Mucosa of stomach (tissue), 1 donor: ENCODE results near the gene FAH.

Source experiments
- H3K27me3 ChIP-seq: one replicate; pipeline ENCODE4 v1.7.0; 2013; ENCODE audit warnings: mild to moderate bottlenecking, low read length; ENCODE audit not compliant: control insufficient read depth, insufficient read depth
- H3K36me3 ChIP-seq: one replicate; pipeline ENCODE4 v1.7.0; 2013; ENCODE audit warnings: low read length; ENCODE audit not compliant: control insufficient read depth, insufficient read depth
- H3K4me1 ChIP-seq: one replicate; pipeline ENCODE4 v1.7.0; 2013; ENCODE audit warnings: mild to moderate bottlenecking, low read length; ENCODE audit not compliant: control insufficient read depth, insufficient read depth
- H3K4me3 ChIP-seq: one replicate; pipeline ENCODE4 v1.7.0; 2013; ENCODE audit warnings: low read length
- H3K9ac ChIP-seq: one replicate; pipeline ENCODE4 v1.7.0; 2013; ENCODE audit warnings: mild to moderate bottlenecking, low read length, moderate library complexity
- H3K9me3 ChIP-seq: one replicate; pipeline ENCODE4 v1.7.0; 2013; ENCODE audit warnings: mild to moderate bottlenecking, low read length, moderate library complexity; ENCODE audit not compliant: control insufficient read depth
- donor health status: Pancreatic carcinoma.

The FAH gene

DNA sequence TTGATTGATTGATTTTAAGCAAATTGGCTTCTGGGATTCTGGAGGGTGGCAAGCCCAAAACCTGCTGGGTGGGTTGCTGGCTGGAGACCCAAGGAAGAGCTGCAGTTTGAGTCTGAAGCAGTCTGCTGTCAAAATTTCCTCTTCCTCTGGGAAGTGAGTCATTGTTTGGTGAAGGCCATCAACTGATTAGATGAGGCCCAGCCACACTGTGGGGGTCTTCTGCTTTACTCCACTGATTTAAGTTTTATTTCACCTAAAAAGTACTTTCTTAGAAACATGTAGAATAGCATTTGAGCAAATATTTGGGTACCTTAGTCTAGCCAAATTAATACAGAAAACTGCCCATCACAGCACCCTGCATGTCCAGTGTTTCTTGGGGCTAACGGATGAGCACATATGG is 33.8 kb downstream of the FAH start:
- Histone ChIP-seq H3K9me3 (no peaks in the 10 kb centered on the region), H3K27me3 (no peaks in the 10 kb centered on the region), H3K9ac (no peak overlapping the region), H3K4me3 (no peak overlapping the region), H3K4me1 (no peaks in the 10 kb centered on the region), H3K36me3 (peaks cover 4% of the 10 kb centered on the region)

DNA sequence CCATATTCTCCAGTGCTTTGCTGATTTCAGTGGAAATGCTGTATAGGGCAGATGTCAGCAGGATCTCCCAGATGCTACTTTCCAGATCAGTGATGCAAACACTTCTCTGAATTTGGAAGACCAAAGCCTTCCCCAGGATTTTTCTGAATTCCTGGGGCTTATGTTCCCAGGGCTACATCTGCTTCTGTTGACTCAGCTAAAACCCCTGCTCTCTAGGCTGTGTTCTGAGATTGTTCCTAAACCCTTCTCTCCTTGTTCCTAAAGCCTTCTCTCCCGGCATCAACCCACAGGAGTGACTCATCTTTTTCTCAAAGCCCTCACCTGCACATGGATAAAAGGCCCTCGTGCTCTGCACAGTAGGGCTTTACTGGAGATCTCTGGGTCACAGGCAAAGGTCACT is 35.5 kb downstream of the FAH start:
- no peak overlapping the region for H3K9ac ChIP-seq
- H3K27me3 ChIP-seq, result no peaks in the 10 kb centered on the region
- peaks cover 4% of the 10 kb centered on the region for H3K36me3 ChIP-seq
- no peaks in the 10 kb centered on the region for H3K4me1 ChIP-seq
- no peak overlapping the region for H3K4me3 ChIP-seq
- no peaks in the 10 kb centered on the region for H3K9me3 ChIP-seq

GRCh38 chr15:80191198-80191597 is 38.4 kb downstream of the FAH start:
- peaks cover 4% of the 10 kb centered on the region for H3K36me3 ChIP-seq
- no peaks in the 10 kb centered on the region for H3K27me3 ChIP-seq
- H3K9me3 ChIP-seq, result no peaks in the 10 kb centered on the region
- no peak overlapping the region for H3K9ac ChIP-seq
- H3K4me3 ChIP-seq, result no peak overlapping the region
- H3K4me1 ChIP-seq, result no peaks in the 10 kb centered on the region

GRCh38 chr15:80191897-80192595 is 39.2 kb downstream of the FAH start:
- no peaks in the 10 kb centered on the region for H3K4me1 ChIP-seq
- no peaks in the 10 kb centered on the region for H3K9me3 ChIP-seq
- H3K9ac ChIP-seq, result no peak overlapping the region
- H3K4me3 ChIP-seq, result no peak overlapping the region
- H3K27me3 ChIP-seq, result no peaks in the 10 kb centered on the region
- peaks cover 1% of the 10 kb centered on the region for H3K36me3 ChIP-seq

DNA sequence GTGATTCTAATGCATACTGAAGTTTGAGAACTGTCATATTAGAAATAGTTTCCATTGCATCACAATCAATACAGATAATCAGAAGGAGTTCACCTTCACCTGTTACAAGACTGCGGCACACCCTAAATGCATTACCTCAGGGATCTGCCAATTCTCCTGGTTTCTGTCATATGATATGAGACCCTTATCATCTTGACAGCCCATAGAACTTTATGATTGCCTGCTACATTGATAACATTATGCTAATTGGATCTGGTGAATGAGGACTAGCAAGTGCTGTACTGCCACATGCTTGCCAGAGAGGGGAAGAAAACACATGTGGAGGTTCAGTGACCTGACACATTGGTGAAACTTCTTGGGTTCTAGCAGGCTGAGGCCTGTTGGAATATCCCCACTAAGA is 41.4 kb downstream of the FAH start:
- H3K4me3 ChIP-seq, result no peak overlapping the region
- H3K9me3 ChIP-seq, result no peaks in the 10 kb centered on the region
- H3K27me3 ChIP-seq, result no peaks in the 10 kb centered on the region
- no peak overlapping the region for H3K9ac ChIP-seq
- H3K4me1 ChIP-seq, result no peaks in the 10 kb centered on the region
- no peaks in the 10 kb centered on the region for H3K36me3 ChIP-seq

DNA sequence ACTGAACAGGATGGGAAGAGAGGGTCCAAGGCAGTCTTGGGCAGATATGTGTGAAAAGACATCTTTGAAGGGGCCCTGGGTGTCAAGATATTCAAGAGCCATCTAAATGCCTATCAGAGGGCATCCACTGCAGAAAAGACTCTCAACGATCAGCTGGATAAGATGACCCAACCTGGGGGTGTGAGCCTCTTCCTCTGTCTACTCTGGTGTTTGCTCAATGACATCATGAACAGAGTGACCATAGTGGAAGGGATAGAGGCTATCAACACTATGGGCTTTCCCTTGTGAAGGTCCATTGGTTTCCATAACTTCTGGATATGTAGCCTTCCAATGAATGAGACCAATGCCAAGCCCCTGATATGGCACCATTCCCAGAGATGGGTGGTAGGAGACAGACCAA is 42.1 kb downstream of the FAH start:
- Histone ChIP-seq H3K27me3 (no peaks in the 10 kb centered on the region), H3K9ac (no peak overlapping the region), H3K4me3 (no peak overlapping the region), H3K36me3 (no peaks in the 10 kb centered on the region), H3K4me1 (no peaks in the 10 kb centered on the region), H3K9me3 (no peaks in the 10 kb centered on the region)

DNA sequence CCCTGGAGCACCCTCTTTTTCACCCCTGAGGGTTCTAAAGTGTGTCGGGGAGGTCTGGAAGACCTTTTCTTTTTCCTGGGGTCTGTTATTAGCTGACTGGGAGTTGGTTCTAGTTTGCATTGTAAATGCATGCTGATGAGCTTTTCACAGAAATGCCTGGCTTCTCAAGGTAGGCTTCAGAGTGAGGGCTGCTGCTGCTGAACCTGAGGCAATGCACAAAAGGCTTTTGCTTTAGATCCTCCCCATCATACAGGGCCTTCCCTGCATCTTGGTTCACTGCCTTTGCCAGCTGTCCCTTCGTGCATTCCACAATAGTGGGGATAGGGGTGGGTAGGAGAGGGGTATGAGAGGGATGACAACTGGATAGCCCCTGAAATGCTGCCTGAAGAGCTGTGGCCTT is 46.6 kb downstream of the FAH start:
- Histone ChIP-seq H3K4me3 (no peak overlapping the region), H3K27me3 (no peaks in the 10 kb centered on the region), H3K9ac (no peak overlapping the region), H3K4me1 (no peaks in the 10 kb centered on the region), H3K9me3 (no peaks in the 10 kb centered on the region), H3K36me3 (no peaks in the 10 kb centered on the region)

- H3K36me3 ChIP-seq, result no peaks in the 10 kb centered on the region
These were observed 47.1 kb downstream of the FAH start for GRCh38 chr15:80199869-80200268.

DNA sequence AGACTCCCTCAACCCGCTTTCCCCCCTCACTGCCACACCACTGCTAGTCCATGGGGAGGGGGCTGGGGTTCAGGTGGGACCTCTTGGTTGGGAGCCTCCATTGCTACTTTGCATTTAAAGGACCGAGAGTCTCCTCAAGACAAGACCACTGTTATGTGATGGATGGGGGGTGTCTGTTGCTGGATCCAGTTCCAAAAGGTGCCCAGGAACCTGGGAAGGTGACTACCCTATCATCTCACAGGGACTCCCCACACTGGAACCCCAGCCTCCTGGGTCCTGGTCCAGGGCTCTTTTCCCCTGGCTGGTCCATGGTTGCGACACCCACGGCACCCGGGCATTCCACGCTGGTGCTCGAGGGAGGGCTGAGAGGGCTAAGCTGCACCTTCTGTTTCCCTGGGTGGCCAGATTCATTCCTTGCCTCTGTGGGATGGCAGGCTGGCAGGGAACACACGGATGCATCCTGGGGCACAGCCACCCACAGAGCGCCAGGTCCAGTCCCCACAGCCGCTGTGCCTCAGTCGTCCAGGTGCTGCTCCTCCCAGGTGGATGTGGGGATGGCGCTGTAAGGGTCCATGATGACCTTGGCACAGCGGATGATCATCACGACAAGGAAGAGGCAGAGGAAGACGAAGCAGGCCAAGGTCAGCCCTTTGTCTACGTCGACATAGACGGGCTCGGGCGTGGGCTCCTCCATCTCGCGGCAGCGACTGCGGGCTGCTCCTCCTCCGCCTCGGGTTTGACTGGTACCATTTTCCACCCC is 48.6 kb downstream of the FAH start:
- Histone ChIP-seq H3K4me1 (no peaks in the 10 kb centered on the region), H3K9ac (no peak overlapping the region), H3K27me3 (no peaks in the 10 kb centered on the region), H3K36me3 (no peaks in the 10 kb centered on the region), H3K9me3 (no peaks in the 10 kb centered on the region), H3K4me3 (no peak overlapping the region)

More at GRCh38 chr15:80199869-80200268, 47.1 kb downstream of the FAH start:
- no peak overlapping the region for H3K9ac ChIP-seq
- no peak overlapping the region for H3K4me3 ChIP-seq
- H3K9me3 ChIP-seq, result no peaks in the 10 kb centered on the region
- H3K4me1 ChIP-seq, result no peaks in the 10 kb centered on the region
- no peaks in the 10 kb centered on the region for H3K27me3 ChIP-seq

- no peaks in the 10 kb centered on the region for H3K36me3 ChIP-seq
- no peak overlapping the region for H3K4me3 ChIP-seq
- H3K27me3 ChIP-seq, result no peaks in the 10 kb centered on the region
- H3K9me3 ChIP-seq, result no peaks in the 10 kb centered on the region
- H3K4me1 ChIP-seq, result no peaks in the 10 kb centered on the region
- no peak overlapping the region for H3K9ac ChIP-seq
These were observed 49.2 kb downstream of the FAH start for GRCh38 chr15:80202016-80202315.

- Histone ChIP-seq H3K9me3 (no peaks in the 10 kb centered on the region), H3K36me3 (no peaks in the 10 kb centered on the region), H3K27me3 (no peaks in the 10 kb centered on the region), H3K4me1 (no peaks in the 10 kb centered on the region), H3K4me3 (no peak overlapping the region), H3K9ac (no peak overlapping the region)
These were observed 50.0 kb downstream of the FAH start for GRCh38 chr15:80202641-80203360.

- H3K9ac ChIP-seq, result no peak overlapping the region
- H3K9me3 ChIP-seq, result no peaks in the 10 kb centered on the region
- no peaks in the 10 kb centered on the region for H3K36me3 ChIP-seq
- no peaks in the 10 kb centered on the region for H3K27me3 ChIP-seq
- no peaks in the 10 kb centered on the region for H3K4me1 ChIP-seq
- H3K4me3 ChIP-seq, result no peak overlapping the region
These were observed 50.6 kb downstream of the FAH start for GRCh38 chr15:80203361-80203885.
